ENCODE data around the gene BRD3OS.
"Not testable (repeated sequence)": the region's sequence is repeated elsewhere in the genome, so short reads cannot be mapped to it uniquely, and the experiment has no call there.

BRD3OS gene

DNA sequence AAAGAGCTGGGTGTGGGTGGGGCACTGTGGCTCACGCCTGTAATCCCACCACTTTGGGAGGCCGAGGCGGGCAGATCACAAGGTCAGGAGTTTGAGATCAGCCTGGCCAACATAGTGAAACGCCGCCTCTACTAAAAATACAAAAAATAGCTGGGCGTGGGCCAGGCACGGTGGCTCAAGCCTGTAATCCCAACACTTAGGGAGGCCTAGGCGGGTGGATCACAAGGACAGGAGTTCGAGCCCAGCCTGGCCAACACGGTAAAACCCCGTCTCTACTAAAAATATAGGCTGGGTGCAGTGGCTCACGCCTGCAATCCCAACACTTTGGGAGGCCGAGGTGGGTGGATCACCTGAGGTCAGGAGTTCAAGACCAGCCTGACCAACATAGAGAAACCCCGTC lies 36.5 kb upstream of the BRD3OS start:
- DNase-seq, result not testable (repeated sequence)

DNA sequence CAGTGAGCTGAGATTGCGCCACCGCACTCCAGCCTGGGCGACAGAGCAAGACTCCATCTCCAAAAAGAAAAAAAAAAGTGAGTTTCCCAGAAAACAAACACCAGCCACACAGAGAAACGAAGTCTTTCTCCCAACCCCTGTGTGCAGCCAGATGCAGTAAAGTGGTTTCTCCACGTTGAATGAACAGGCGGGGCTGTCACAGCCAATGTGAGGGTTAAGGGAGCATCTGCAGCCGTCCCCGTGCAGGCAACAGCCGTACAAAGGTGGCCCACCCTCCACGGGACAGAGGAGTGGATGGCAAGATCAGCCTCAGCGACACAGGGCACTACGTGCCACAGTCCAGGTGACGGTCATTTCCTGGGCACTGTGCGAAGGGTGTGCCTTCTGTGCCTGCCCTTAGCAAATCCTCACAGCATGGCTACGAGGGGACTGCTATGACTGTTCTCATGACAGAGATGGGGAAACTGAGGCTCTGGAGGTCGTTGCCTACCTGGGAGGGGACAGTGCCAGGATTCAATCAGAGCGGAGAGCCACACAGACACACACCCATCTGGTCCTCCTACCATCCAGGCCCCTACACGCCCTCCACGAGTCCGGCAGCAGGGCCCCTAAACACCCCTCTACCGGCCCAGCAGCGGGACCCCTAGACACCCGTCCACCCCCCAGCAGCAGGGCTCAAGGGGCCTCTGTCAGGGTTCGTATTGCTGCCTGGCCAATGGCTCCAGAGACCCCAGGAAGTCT lies 35.5 kb upstream of the BRD3OS start:
- no peak for DNase-seq

DNA sequence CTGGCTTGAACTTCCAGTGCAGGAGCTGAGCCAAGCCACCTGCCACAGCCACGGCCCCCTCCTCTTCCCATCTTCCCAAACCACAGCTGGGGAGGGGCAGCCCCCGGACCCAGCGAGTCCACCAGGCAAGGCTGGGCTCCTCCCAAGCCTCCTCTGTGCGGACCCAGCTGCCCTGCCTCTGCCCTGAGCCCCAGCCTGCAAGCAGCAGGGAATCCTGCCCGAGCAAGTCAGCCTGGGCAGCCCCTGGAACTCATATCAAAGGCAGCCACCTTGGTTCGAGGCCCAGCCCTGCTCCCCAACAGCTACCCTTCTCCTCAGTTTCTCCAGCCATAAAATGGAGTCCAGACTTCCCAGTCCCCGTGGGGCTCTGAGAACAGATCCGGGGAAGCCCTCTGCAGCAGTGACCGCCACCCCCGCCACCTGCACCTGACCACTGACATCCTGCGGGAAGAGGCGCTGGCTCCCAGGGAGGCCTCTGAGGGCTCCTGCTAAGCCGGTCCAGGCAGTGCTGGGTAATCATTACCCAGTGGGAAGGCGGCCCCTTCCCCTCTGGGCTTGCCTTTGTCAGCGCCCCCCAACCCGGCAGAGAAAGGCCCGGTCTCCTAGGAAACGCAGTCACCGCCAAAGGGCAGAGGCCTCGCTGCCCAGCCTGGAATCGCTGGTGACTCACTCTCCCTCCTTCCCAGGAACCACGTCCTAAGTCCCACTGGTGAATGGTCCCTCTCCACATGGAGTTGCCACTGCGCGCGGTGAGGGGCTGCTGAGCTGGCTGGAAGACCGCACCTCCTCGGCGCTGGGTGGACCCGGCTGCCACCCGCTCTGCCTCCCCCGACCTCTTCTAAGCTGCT lies 34.7 kb upstream of the BRD3OS start:
- peak; percentile 80 for DNase-seq

DNA sequence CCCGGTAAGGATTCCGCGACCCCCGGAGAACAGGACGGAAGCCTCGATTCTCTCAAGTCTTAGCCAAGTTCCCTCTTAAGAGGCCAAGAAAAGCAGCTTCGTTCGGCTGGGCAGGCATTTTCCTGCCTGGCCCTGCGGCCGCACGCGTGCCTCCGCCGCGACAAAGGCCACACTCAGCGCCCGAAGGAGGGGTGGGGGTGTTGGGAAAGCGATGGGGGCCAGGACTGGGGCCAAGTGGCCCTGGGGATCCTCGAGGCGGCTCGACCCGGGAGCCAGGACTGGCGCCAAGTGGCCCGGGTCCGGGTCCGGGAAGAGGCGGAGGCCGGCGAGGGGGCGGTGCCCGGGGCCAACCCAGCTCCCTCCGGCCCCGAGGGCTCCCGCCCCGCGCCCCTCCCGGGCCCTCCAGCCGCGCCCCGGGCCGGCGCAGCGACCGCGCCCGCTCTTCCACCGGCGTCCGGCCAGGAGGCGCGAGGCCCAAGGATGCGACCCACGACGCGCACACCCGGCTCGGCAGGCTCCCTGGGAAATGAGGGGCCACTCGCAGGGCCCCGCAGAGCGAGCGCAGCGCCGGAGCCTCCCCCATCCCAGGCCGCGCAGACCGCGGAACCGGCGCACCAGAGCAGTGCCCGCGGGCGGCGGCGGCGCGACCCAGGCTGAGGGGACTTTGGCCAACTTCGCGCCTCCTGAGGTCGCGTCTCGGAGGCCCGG lies 33.9 kb upstream of the BRD3OS start:
- DNase-seq, result peak; percentile 20

DNA sequence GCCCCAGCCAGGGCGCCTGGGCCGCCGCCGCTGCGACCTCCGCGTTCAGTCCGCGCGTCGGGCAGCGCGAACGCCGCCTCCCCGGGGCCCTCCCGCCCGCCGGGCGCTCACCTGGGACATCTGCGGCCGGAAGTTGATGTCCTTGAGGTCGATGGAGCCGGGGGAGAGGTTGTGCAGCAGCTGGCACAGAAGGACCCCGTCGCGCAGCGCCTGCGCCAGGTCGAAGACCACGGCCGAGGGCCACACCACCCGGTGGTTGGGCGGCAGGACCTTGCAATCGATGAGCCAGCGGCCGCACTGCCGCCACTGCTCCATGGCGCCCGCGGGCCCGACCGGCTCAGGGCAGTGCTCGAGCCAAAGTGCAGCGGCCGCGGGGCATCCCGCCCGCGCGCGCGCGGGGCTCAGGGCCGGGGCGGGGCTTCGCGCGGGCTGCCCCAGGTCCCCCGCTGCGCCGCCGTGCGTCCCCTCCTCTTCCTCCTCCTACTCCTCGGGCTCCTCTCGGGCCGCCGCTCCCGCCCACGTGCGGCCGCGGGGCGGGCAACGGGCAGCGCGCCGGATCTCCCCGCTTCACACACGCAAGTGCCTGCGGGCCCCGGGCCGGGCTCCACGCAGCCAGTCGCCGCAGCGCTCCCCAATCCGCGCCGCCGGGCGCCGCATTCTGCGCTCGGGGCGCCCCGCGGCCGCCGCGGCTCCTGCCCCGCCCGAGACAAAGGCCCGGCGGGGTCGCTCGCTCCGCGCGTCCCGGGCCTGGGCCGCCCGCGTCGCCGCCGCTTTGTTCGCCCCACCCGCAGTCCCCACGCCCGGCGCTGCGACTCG lies 33.1 kb upstream of the BRD3OS start, which contains the start of gene VAV2:
Gene VAV2 (minus strand): TSS at position 361 of the 816 bp plus-strand sequence. CDS start 46 bp downstream, at position 315.
- DNase-seq, result peak; percentile 64

- peak; percentile 87 for DNase-seq
Observed at GRCh38 chr9:133992780-133993634, 32.3 kb upstream of the BRD3OS start.

GRCh38 chr9:133993635-133994253 lies 31.5 kb upstream of the BRD3OS start:
- DNase-seq, result no peak

GRCh38 chr9:133994353-133995011 lies 30.8 kb upstream of the BRD3OS start:
- DNase-seq, result peak; percentile 55

GRCh38 chr9:133995012-133995896 lies 30.0 kb upstream of the BRD3OS start:
- DNase-seq, result no peak

DNA sequence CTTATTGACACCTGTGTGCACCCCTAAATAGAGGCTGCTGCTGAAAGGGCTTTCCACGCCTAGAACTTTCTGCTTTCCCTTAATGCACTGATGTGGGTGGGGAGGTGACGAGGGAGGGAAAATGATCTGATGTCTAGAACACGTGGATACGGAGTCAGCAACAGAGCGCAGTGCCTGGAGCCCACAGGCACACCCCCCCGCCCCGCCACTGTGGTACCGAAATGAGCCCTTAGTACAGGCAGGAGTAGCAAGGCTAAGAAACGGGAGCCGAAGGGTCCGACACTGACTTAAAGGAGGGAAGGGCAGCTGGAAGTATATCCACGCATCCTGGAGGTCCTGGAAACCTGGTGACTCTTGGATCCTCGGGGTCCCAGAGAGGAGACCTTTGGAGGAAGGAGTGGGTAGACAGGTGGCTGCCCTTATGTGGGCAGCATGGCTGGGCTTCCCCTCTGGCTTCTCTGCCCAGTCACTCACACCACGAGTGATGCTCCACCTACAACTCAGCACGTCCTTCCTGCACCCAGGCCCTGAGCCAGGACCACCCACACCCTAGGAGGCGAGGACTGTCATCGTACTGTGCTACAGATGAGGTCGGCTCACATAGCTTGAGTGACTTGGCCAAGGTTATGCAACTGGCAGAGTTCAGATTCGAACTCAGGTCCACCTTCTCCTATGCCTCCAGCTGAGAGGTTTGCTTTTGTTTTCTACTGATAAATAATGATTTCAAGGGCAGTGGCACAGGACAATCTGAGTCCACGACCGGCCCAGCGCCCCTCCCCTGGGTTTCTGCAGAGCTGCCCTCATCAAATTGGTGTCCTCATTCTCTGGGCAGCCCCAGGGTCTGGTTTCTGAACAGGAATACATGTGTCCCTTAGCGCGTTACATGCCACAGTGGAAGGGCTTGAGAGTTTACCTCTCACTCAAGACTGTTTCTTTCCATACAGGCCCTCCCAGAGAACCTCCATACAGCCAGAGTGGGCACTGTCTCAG lies 28.5 kb upstream of the BRD3OS start:
- DNase-seq, result no peak

DNA sequence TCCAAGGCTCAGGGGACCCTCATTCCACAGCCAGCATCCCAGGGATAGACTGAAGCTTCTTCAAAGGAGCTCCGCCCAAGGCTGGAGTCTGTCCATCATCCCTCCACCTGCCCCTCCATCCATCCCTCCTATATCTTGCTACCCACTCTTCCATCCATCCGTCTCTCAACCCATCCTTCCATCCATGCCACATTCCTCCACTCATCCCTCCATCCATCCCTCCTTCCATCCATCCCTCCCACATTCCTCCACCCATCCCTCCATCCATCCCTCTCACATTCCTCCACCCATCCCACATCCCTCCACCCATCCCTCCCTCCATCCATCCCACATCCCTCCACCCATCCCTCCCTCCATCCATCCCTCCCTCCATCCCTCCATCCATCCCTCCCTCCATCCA lies 27.7 kb upstream of the BRD3OS start:
- DNase-seq, result no peak

DNA sequence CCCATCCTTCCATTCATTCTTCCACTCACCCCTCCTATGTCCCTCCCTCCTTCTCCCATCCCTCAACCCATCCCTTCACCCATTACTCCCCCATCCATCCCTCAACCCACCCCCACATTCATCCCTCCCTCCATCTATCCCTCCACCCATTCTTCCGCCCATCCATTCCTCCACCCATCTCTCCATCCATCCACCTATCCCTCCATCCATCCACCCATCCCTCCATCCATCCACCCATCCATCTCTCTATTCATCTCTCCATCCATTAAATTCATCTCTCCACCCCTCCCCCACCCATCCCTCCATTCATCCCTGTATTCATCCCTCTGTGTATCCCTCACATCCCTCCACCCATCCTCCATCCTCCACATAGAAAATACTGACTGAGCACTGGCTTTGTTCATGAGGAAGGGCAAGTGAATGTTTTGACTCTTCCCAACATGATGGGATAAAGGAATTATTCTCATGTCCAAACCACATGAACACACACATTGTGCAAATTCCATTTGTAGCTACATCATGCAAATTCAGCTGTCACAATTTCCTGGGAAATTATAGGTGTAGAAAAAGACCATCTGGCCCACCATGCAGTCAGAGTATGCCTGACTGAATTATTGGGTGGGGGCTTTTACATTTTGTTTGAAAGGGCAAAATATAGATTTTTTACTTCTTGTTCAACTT lies 26.2 kb upstream of the BRD3OS start:
- DNase-seq, result peak; percentile 63

- DNase-seq, result no peak
Observed at GRCh38 chr9:133999851-134000265, 25.4 kb upstream of the BRD3OS start.

GRCh38 chr9:134002796-134003195 lies 22.5 kb upstream of the BRD3OS start:
- no peak for DNase-seq

GRCh38 chr9:134003237-134003636 lies 22.0 kb upstream of the BRD3OS start:
- DNase-seq, result no peak

DNA sequence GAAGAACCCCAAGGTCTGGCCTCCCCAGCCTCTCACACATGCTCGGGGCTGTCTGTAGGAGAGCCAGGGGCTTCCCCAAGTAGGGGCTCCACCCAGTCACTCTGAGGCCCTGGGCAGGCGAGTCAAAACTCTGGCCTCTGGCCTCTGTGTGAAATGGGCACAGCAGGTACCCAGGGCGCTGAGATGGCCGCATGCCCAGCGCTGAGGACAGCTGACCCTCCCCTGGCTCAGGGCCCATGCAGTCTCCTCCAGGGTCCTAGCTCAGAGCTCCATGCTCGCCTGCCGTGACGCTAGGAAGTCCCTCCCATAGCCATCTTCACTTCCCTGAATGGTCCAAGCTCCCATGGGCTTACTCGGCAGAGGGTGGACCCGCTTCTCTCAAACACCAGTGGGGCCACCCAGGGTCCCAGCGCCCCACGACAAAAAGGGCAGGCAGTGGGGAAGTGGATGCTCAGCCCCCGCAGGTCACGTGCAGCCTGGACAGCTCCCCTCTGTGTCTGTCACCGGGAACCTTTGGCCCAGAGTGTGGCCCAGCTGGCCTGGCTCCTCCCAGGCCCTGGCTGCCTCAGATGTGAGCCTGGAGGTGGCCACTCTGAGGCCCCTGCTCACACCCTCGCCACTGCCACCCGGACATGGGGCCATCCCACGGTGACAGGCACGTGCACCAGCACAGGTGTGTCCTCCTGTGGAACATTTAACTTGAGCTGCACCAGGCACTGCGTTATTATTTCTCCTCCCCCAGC lies 21.0 kb upstream of the BRD3OS start:
- no peak for DNase-seq
